ENCODE measurements around the gene HUNK. TPM values are rescaled to one million over a fixed set of nuclear protein-coding genes. Genes with fewer than 3 reads are reported as not detected.

HUNK gene
- total and polyA plus RNA-seq, 5 experiments from 2014 or later = 0.05 to 0.74 (median 0.23) TPM; not detected in 2

GRCh38 chr21:31888936-31889371 lies 16.1 kb downstream of the HUNK start:
- no peak overlapping the region for H3K27ac Mint-ChIP-seq
- H3K27me3 Mint-ChIP-seq = peaks cover 0 to 10% (median 8%) of the 10 kb centered on the region in 5 donors
- H3K9me3 Mint-ChIP-seq = peaks cover 0 to 6% (median 0%) of the 10 kb centered on the region in 9 donors
- H3K4me3 Mint-ChIP-seq = no peak overlapping the region
- no peak for DNase-seq
- no peak for ATAC-seq
- POLR2A ChIA-PET = interaction anchor here (0.6 to 1.3 kb wide), 2 partner anchors 8 to 18 kb away, joined by 3 read pairs; no protein-coding TSS in a partner anchor
- peaks cover 0 to 2% (median 0%) of the 10 kb centered on the region in 3 donors for H3K36me3 Mint-ChIP-seq
- peaks cover 0 to 2% (median 0%) of the 10 kb centered on the region in 4 donors for H3K4me1 Mint-ChIP-seq

- ATAC-seq (no peak), DNase-seq (no peak)
- Mint-ChIP-seq H3K9me3 (peaks cover 0 to 6% (median 0%) of the 10 kb centered on the region in 9 donors), H3K4me3 (no peak overlapping the region), H3K36me3 (peaks cover 0 to 2% (median 0%) of the 10 kb centered on the region in 3 donors), H3K27me3 (peaks cover 0 to 10% (median 8%) of the 10 kb centered on the region in 5 donors), H3K27ac (no peak overlapping the region), H3K4me1 (peaks cover 0 to 2% (median 0%) of the 10 kb centered on the region in 4 donors)
- POLR2A ChIA-PET = interaction anchor here (0.6 to 1.3 kb wide), 2 partner anchors 9 to 18 kb away, joined by 3 read pairs; no protein-coding TSS in a partner anchor
Measured at GRCh38 chr21:31889460-31889859, 16.6 kb downstream of the HUNK start.

GRCh38 chr21:31892686-31893085 lies 19.9 kb downstream of the HUNK start:
- Mint-ChIP-seq H3K9me3 (no peaks in the 10 kb centered on the region), H3K36me3 (peaks cover 0 to 2% (median 0%) of the 10 kb centered on the region in 3 donors), H3K4me1 (peaks cover 0 to 7% (median 2%) of the 10 kb centered on the region in 4 donors), H3K4me3 (no peak overlapping the region), H3K27me3 (peaks cover 0 to 10% (median 7%) of the 10 kb centered on the region in 5 donors), H3K27ac (no peak overlapping the region)
- DNase-seq (no peak), ATAC-seq (no peak)
- POLR2A ChIA-PET = no interaction called here

- ATAC-seq (no peak), DNase-seq (no peak)
- H3K27me3 Mint-ChIP-seq = peaks cover 0 to 10% (median 6%) of the 10 kb centered on the region in 5 donors
- no peak overlapping the region for H3K27ac Mint-ChIP-seq
- H3K36me3 Mint-ChIP-seq = peaks cover 0 to 2% (median 0%) of the 10 kb centered on the region in 3 donors
- POLR2A ChIA-PET = no interaction called here
- H3K4me3 Mint-ChIP-seq = no peak overlapping the region
- peaks cover 2 to 13% (median 9%) of the 10 kb centered on the region in 4 donors for H3K4me1 Mint-ChIP-seq
- no peaks in the 10 kb centered on the region for H3K9me3 Mint-ChIP-seq
Measured at GRCh38 chr21:31893851-31894415, 21.1 kb downstream of the HUNK start.

- no peak overlapping the region for H3K27ac Mint-ChIP-seq
- POLR2A ChIA-PET = no interaction called here
- H3K36me3 Mint-ChIP-seq = peaks cover 0 to 2% (median 0%) of the 10 kb centered on the region in 3 donors
- ATAC-seq (no peak), DNase-seq (no peak)
- H3K27me3 Mint-ChIP-seq = peaks cover 0 to 9% (median 4%) of the 10 kb centered on the region in 5 donors
- peaks cover 0 to 3% (median 0%) of the 10 kb centered on the region in 9 donors for H3K9me3 Mint-ChIP-seq
- no peak overlapping the region for H3K4me3 Mint-ChIP-seq
- peaks cover 6 to 17% (median 14%) of the 10 kb centered on the region in 4 donors for H3K4me1 Mint-ChIP-seq
Measured at GRCh38 chr21:31894457-31894856, 21.6 kb downstream of the HUNK start.

GRCh38 chr21:31895077-31895835 lies 22.4 kb downstream of the HUNK start:
- POLR2A ChIA-PET = no interaction called here

GRCh38 chr21:31896019-31896418 lies 23.2 kb downstream of the HUNK start:
- peaks cover 0 to 13% (median 0%) of the 10 kb centered on the region in 9 donors for H3K9me3 Mint-ChIP-seq
- H3K4me3 Mint-ChIP-seq = no peak overlapping the region
- ATAC-seq (no peak), DNase-seq (no peak)
- POLR2A ChIA-PET = no interaction called here
- H3K4me1 Mint-ChIP-seq = peaks cover 6 to 24% (median 21%) of the 10 kb centered on the region in 4 donors
- peaks cover 0 to 2% (median 0%) of the 10 kb centered on the region in 3 donors for H3K36me3 Mint-ChIP-seq
- H3K27me3 Mint-ChIP-seq = peaks cover 0 to 9% (median 6%) of the 10 kb centered on the region in 5 donors
- peak overlapping the region in 1 of 10 donors; percentile 34 for H3K27ac Mint-ChIP-seq

More at GRCh38 chr21:31895077-31895835, 22.4 kb downstream of the HUNK start:
- H3K9me3 Mint-ChIP-seq = peaks cover 0 to 11% (median 0%) of the 10 kb centered on the region in 9 donors
- DNase-seq (no peak), ATAC-seq (no peak)
- H3K27me3 Mint-ChIP-seq = peaks cover 0 to 9% (median 6%) of the 10 kb centered on the region in 5 donors
- H3K36me3 Mint-ChIP-seq = peaks cover 0 to 2% (median 0%) of the 10 kb centered on the region in 3 donors
- H3K27ac Mint-ChIP-seq = peak overlapping the region in 2 of 10 donors; percentile 12 to 34
- no peak overlapping the region for H3K4me3 Mint-ChIP-seq
- H3K4me1 Mint-ChIP-seq = peaks cover 6 to 24% (median 20%) of the 10 kb centered on the region in 4 donors

GRCh38 chr21:31897311-31897710 lies 24.5 kb downstream of the HUNK start:
- Mint-ChIP-seq H3K9me3 (peaks cover 0 to 13% (median 0%) of the 10 kb centered on the region in 9 donors), H3K36me3 (peaks cover 0 to 2% (median 0%) of the 10 kb centered on the region in 3 donors), H3K4me1 (peaks cover 6 to 24% (median 21%) of the 10 kb centered on the region in 4 donors), H3K27ac (no peak overlapping the region), H3K4me3 (no peak overlapping the region), H3K27me3 (peaks cover 0 to 9% (median 8%) of the 10 kb centered on the region in 5 donors)
- POLR2A ChIA-PET = no interaction called here
- DNase-seq = no peak
- ATAC-seq = no peak

GRCh38 chr21:31898933-31899630 lies 26.3 kb downstream of the HUNK start:
- DNase-seq (peak in 1 of 10 donors; percentile 11), ATAC-seq (peak; percentile 23 to 65)
- POLR2A ChIA-PET = no interaction called here
- Mint-ChIP-seq H3K9me3 (peaks cover 0 to 13% (median 0%) of the 10 kb centered on the region in 9 donors), H3K4me3 (peak overlapping the region in 6 of 10 donors; percentile 0 to 64 (median 29)), H3K36me3 (no peaks in the 10 kb centered on the region), H3K4me1 (peaks cover 6 to 24% (median 21%) of the 10 kb centered on the region in 4 donors), H3K27me3 (peaks cover 0 to 5% (median 0%) of the 10 kb centered on the region in 5 donors), H3K27ac (peak overlapping the region in 6 of 10 donors; percentile 3 to 70 (median 33))

GRCh38 chr21:31900121-31900895 lies 27.5 kb downstream of the HUNK start:
- Mint-ChIP-seq H3K27me3 (peaks cover under 1 to 11% (median 5%) of the 10 kb centered on the region in 5 donors), H3K4me1 (peaks cover 6 to 22% (median 18%) of the 10 kb centered on the region in 4 donors), H3K36me3 (peaks cover 0 to 3% (median 0%) of the 10 kb centered on the region in 3 donors), H3K27ac (peak overlapping the region in 2 of 10 donors; percentile 42 to 71), H3K9me3 (peaks cover 0 to 13% (median 0%) of the 10 kb centered on the region in 9 donors), H3K4me3 (peak overlapping the region in 2 of 10 donors; percentile 19 to 45)
- no peak for ATAC-seq
- no peak for DNase-seq
- POLR2A ChIA-PET = interaction anchor here (0.6 to 0.7 kb wide), 2 partner anchors 11 to 14 kb away, joined by 4 to 9 read pairs; no protein-coding TSS in a partner anchor

- Mint-ChIP-seq H3K27ac (peak overlapping the region in 1 of 10 donors; percentile 59), H3K36me3 (peaks cover 0 to 3% (median 0%) of the 10 kb centered on the region in 3 donors), H3K4me1 (peaks cover 6 to 22% (median 17%) of the 10 kb centered on the region in 4 donors), H3K4me3 (no peak overlapping the region), H3K9me3 (peaks cover 0 to 13% (median 0%) of the 10 kb centered on the region in 9 donors), H3K27me3 (peaks cover 4 to 21% (median 9%) of the 10 kb centered on the region in 5 donors)
- no peak for ATAC-seq
- POLR2A ChIA-PET = no interaction called here
- DNase-seq = no peak
Measured at GRCh38 chr21:31901315-31901714, 28.5 kb downstream of the HUNK start.
